HG02642 (cell line): Measurements from ENCODE around the gene KCNJ14.

Source experiments
- ATAC-seq: cut with Tn5 transposase; IDR thresholded peaks from one replicate; pipeline ENCODE4 v1.9.1; 2021; ENCODE audit warnings: mild to moderate bottlenecking; ENCODE audit not compliant: unreplicated experiment, poor library complexity

The KCNJ14 gene

GRCh38 chr19:48469934-48470680 lies 14.7 kb downstream of the KCNJ14 start:
- ATAC-seq, result no peak

- no peak for ATAC-seq
Observed at GRCh38 chr19:48470856-48471255, 15.5 kb downstream of the KCNJ14 start.

GRCh38 chr19:48471836-48472235 lies 16.5 kb downstream of the KCNJ14 start:
- ATAC-seq, result no peak

GRCh38 chr19:48473161-48473966 lies 18.0 kb downstream of the KCNJ14 start:
- no peak for ATAC-seq

- no peak for ATAC-seq
Observed at GRCh38 chr19:48474084-48474592, 18.8 kb downstream of the KCNJ14 start.

GRCh38 chr19:48475369-48476068 lies 20.1 kb downstream of the KCNJ14 start:
- no peak for ATAC-seq

GRCh38 chr19:48476176-48476575 lies 20.8 kb downstream of the KCNJ14 start:
- ATAC-seq, result no peak

- no peak for ATAC-seq
Observed at GRCh38 chr19:48477067-48477685, 21.8 kb downstream of the KCNJ14 start.

GRCh38 chr19:48477698-48478338 lies 22.4 kb downstream of the KCNJ14 start:
- no peak for ATAC-seq

- ATAC-seq, result no peak
Observed at GRCh38 chr19:48478339-48479256, 23.2 kb downstream of the KCNJ14 start.

GRCh38 chr19:48479686-48480085 lies 24.3 kb downstream of the KCNJ14 start:
- ATAC-seq, result no peak

GRCh38 chr19:48480183-48480557 lies 24.8 kb downstream of the KCNJ14 start:
- no peak for ATAC-seq

GRCh38 chr19:48480558-48481500 lies 25.5 kb downstream of the KCNJ14 start:
- no peak for ATAC-seq

- no peak for ATAC-seq
Observed at GRCh38 chr19:48481846-48482639, 26.7 kb downstream of the KCNJ14 start.

- no peak for ATAC-seq
Observed at GRCh38 chr19:48483301-48483700, 27.9 kb downstream of the KCNJ14 start.

- no peak for ATAC-seq
Observed at GRCh38 chr19:48484247-48484893, 29.0 kb downstream of the KCNJ14 start.
